HG03066 (cell line): ENCODE results near the gene RAB30.
"Not testable (repeated sequence)": the region's sequence is repeated elsewhere in the genome, so short reads cannot be mapped to it uniquely, and the experiment has no call there.

Source experiments
- ATAC-seq: cut with Tn5 transposase; IDR thresholded peaks from one replicate; pipeline ENCODE4 v1.9.1; 2021; ENCODE audit warnings: low read depth; ENCODE audit not compliant: unreplicated experiment

RAB30 gene

GRCh38 chr11:82989628-82990404, 81.9 kb downstream of the RAB30 start:
- no peak for ATAC-seq

DNA sequence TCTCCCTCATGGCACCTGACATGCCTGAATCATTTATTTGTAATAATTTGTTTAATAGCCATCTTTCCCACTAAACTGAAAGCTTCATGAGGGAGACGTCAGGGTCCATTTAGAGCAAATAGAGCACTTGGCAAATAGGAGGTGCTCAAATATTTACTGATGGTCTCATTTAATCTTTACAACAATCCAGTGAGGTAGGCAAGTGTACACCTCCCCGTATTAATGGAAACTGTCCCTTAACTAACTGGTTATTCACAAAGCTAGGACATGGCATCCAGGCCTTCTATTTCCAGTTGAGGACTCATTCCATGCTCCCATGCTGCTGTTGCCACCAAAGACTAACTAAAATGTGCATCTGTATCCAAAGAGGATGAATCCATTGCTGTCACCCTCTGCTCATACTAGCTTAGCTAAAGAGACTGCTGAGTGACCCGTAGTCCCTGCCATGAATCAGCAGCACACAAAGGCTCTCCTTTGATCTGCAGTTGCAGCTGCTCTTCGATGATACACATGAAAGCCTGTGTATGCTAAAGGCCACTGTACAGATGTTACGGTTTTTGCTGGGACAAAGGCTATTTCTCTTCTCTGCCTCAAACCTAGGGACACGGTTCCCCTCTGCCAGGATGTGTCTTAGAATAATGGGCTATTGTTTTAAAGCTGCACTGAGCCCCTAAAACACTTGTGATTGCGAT, 82.6 kb downstream of the RAB30 start:
- no peak for ATAC-seq

DNA sequence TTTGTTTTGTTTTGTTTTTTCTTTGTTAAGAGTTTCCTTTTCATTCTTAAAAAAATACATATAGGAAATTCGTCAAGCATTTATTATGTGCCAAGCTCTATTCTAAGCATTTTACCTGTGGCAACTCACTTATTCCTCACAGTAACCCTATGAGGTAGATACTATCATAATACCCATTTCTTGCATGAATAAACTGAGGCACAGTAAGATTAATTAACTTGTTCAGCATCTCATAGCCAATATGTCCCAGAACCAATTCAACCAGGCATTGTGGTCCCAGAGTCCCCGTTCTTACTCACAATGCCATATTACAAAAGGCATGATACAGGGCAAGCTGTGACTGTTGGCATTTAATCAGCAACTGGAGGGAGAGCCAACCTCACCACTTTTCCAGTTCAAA, 83.7 kb downstream of the RAB30 start:
- no peak for ATAC-seq

GRCh38 chr11:82986446-82986845, 85.3 kb downstream of the RAB30 start:
- no peak for ATAC-seq

DNA sequence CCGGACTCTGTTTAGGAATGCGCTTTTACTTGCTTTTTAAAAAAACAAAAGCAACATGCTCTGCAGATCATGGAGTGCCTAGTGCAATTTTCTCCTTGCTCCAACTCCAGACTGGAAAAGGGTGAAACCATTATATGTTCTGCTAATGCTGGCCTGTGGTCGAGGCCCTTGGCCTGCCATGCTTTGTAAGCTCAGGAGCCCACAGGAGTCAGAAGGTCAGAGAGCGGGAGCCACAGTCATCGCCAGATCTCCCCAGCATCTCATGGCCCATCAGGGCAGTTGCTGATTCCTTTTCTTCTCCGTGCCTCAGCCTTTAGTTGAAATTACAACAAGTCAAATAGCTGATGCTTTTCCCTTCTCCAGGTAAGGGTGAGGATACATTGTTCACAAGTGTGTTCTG, 89.8 kb downstream of the RAB30 start:
- no peak for ATAC-seq

GRCh38 chr11:82980947-82981346, 90.8 kb downstream of the RAB30 start:
- no peak for ATAC-seq

DNA sequence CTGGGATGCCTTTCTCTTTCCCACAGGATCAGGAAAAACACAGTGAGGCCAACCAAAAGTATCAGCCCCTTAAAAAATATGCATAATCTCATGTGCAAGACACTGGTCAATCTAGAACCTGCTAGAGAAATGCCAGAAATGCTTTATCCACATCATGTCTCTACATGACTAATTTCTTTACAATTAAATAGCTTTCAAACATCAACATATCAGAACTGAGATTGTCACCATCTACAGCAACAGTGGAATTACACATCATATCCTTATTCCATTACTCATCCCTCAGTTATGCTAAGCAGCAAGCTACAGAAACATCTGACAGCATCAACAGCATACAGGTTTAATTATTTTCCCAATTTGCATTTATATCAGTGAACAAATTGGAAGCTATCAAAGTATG, 91.4 kb downstream of the RAB30 start:
- no peak for ATAC-seq

DNA sequence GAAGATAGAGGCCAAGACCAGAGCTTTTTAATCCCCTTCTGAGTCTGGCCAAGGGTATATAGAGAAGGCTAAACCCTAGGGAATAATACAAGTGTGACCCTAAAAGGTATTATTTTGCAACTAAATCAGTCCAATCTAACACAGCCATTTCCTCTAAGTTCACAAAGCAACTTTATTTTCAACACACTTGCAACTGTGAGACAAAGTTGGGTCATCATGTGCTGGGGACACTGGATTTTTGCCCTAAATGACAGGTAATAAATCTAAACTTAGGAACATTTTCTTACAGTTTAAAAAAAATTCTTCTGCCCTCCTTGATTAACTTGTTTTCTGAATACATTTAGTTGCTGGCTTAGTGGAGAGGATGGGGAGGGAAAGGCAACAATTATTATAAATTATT, 91.9 kb downstream of the RAB30 start:
- no peak for ATAC-seq

DNA sequence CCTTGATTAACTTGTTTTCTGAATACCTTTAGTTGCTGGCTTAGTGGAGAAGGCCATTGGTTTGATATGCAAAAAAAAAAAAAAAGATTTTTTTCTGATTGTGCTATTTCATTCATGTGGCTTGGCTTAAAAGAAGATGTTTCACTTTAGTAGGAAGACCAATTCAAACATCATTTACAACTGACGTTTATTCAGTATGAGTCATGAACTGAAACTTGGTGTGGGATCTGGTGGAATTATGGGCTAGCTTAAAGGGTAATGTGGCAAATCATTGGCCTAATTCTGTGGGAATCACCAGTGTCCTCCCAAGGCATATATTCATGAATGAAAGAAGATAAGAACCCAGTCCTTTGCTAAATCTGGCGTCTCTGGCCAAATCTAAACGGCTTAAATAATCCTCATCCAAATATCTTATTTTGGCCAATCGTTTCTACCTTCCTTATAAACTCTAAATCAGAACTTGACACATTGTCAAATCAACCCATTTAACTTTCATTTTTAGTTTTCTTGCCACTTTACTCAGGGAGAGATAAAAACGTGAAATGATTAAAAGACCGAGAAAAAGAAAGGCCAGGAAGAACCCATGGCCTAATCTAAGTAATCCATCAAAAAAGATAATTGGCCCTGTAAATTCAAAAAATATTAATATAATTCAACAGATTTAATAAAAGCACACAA, 93.1 kb downstream of the RAB30 start:
- peak; percentile 61 for ATAC-seq

DNA sequence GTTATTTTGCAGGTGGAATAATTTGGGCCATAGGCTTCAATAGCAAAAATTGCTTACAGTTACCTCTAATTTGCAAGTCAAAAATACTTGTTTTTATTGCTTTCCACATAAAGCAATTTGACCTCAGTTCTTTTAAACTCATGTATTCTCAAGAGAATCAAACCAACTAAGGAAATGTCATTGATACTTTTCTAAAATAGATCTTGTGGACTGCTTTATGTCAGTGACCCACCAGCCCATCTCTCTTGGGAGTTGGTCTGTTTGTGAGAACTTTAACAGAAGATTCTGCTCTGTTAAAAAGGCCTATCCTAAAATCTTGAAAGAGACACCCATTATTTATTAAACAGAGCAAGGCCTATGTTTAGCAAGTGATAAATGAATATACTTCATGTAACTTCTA, 94.9 kb downstream of the RAB30 start:
- ATAC-seq, result no peak

DNA sequence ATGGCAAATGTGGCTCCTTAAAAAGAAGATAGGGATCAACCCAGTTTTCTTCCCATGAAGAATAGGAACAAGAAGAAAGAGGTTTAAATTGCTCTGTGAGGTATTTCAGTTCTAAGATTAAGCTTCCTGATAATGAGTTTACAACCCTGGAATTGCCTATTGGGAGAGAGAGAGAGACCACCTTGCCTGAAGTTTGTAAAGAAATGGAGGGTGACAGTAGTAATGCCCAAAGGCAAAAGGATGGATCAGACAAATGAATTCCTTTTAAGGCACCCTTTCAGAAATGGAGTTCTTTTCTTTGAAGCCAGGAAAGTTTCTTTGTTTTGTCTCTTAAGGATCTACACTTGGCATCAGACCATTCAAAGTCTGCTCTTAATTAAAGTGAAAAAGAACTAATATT, 95.8 kb downstream of the RAB30 start:
- no peak for ATAC-seq

DNA sequence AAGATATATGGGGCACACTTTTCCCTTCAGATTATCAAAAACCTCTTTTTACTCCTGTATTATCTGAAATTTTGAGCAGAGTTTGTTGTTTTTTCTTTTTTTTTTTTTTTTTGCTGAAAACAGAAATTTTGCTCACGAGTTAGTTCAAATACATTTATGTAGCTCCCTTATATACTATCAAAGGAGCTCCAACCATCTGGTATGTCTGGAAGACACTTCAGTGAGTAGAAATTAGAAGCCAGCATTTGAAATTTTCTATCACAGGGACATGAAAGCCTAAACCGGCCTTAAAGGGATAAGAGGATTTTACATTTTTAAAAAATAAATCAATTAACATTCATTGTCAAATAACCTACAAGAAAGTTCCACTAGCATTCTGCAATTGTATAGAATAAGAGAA, 96.8 kb downstream of the RAB30 start:
- no peak for ATAC-seq

- no peak for ATAC-seq
Observed at GRCh38 chr11:82974135-82974534, 97.6 kb downstream of the RAB30 start.

- no peak for ATAC-seq
Observed at GRCh38 chr11:82972103-82972502, 99.6 kb downstream of the RAB30 start.

GRCh38 chr11:82971519-82971946, 100.2 kb downstream of the RAB30 start:
- ATAC-seq, result not testable (repeated sequence)

GRCh38 chr11:82970507-82971083, 101.1 kb downstream of the RAB30 start:
- ATAC-seq, result not testable (repeated sequence)

GRCh38 chr11:82969811-82970210, 101.9 kb downstream of the RAB30 start:
- ATAC-seq, result peak; percentile 98

DNA sequence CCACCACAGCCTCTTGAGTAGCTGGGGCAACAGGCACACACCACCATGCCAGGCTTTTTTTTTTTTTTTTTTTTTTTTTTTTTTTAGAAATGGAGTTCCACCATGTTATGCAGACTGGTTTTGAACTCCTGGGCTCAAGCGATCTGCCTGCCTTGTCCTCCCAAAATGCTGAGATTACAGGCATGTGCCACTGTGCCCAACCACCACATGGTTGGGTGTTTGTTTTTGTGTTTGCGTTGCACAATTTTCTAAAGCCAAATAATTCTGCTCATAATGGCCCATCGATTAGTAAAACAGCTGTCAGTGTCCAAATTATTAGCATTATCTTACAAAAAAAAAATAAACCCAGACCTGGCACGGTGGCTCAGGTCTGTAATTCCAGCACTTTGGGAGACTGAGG, 104.3 kb downstream of the RAB30 start:
- no peak for ATAC-seq

DNA sequence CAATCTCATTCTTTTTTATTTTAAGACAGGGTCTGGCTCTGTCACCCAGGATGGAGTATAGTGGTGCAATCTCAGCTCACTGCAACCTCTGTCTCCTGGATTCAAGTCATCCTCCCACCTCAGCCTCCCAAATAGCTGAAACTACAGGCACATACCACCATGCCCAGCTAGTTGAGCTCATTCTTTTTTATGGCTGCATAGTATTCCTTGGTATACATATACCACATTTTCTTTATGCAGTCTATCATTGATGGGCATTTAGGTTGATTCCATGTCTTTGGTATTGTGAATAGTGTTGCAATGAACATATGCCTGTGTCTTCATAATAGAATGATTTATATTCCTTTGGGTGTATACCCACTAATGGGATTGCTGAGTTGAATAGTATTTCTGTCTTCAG, 109.7 kb downstream of the RAB30 start:
- not testable (repeated sequence) for ATAC-seq

DNA sequence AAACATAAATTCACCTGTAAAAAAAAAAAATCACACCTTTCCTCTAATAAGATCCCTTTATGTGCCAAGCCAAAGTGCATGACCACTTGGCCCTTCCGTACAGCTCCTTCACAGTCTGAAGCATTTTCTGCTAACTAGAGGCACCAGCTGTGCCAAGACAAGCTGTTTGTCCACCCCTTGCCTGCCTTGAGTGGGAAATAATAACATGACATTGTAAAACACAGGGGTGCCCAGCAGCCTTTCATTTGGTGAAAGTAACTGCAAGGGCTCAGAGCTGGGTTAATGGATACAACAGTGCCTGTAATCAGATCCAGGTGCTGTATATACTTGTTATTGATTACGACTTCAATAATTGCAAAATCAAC, 110.9 kb downstream of the RAB30 start:
- peak; percentile 32 for ATAC-seq
